H1 (cell line): ENCODE data around the gene KRTAP9-6. TPM values are rescaled to one million over a fixed set of nuclear protein-coding genes. Genes with fewer than 3 reads are reported as not detected.
"Not testable (repeated sequence)": the region's sequence is repeated elsewhere in the genome, so short reads cannot be mapped to it uniquely, and the experiment has no call there.

Experiments used
- CTCF ChIA-PET: fragments of 300-600 bp; sonication (Branson Sonifier 250); formaldehyde crosslinking; loops from one replicate; lab custom pipeline; 2021; ENCODE audit not compliant: partially characterized antibody; lab: Charles Lee
- POLR2A ChIA-PET: fragments of 300-600 bp; sonication (Branson Sonifier 250); formaldehyde crosslinking; loops from one replicate; lab custom pipeline; 2021; ENCODE audit warnings: inconsistent platforms; ENCODE audit not compliant: partially characterized antibody; lab: Charles Lee
- DNase-seq, 2 experiments: peaks; one replicate each; pipeline versions ENCODE4 v3.0.0 to v3.0.0-alpha.2; 2010 to 2022; ENCODE audit warnings: low spot score in 2 of 2, low read depth in 1 of 2, mixed read lengths in 1 of 2
- FAIRE-seq: peaks from 2 replicates; lab custom pipeline; 2011; peaks lifted over from hg19 to GRCh38; lab: Jason Lieb, UNC
- H2AFZ ChIP-seq: 2 replicates; pipeline ENCODE4 v1.8.1; 2012; ENCODE audit warnings: low read length, inconsistent platforms
- H2AK5ac ChIP-seq: 2 replicates; pipeline ENCODE4 v1.6.1; 2013; ENCODE audit warnings: low read depth, low read length
- H2BK120ac ChIP-seq: replicated peaks from 2 replicates; pipeline ENCODE3; 2013; ENCODE audit warnings: low read depth, low read length, inconsistent platforms
- H2BK12ac ChIP-seq: 2 replicates; pipeline ENCODE4 v1.6.1; 2013; ENCODE audit warnings: low read depth, low read length
- H2BK15ac ChIP-seq: 2 replicates; pipeline ENCODE4 v1.6.1; 2013; ENCODE audit warnings: low read length
- H2BK20ac ChIP-seq: 2 replicates; pipeline ENCODE4 v1.6.1; 2013; ENCODE audit warnings: low read length
- H2BK5ac ChIP-seq: 2 replicates; pipeline ENCODE4 v1.6.1; 2013; ENCODE audit warnings: low read depth, low read length
- H3K14ac ChIP-seq: 2 replicates; pipeline ENCODE4 v1.6.1; 2013; ENCODE audit warnings: inconsistent platforms; ENCODE audit not compliant: insufficient read length
- H3K18ac ChIP-seq: 2 replicates; pipeline ENCODE4 v1.6.1; 2013; ENCODE audit warnings: low read length; ENCODE audit errors: extremely low read depth
- H3K23ac ChIP-seq: 2 replicates; pipeline ENCODE4 v1.6.1; 2013; ENCODE audit warnings: inconsistent platforms; ENCODE audit not compliant: insufficient read length
- H3K23me2 ChIP-seq: 2 replicates; pipeline ENCODE4 v1.6.1; 2013; ENCODE audit warnings: low read depth, low read length
- H3K27ac ChIP-seq: 2 replicates; pipeline ENCODE4 v1.6.1; 2011; ENCODE audit warnings: low read depth, low read length, inconsistent platforms
- H3K27me3 ChIP-seq, 4 experiments: replicated peaks in 1 of 4; 1 replicate in 1 of 4; 2 replicates in 3 of 4; pipeline versions ENCODE4 v1.6.1 to v1.8.1; 2011 to 2013; ENCODE audit warnings: low read length in 3 of 4, mild to moderate bottlenecking in 3 of 4, inconsistent platforms in 2 of 4, mixed read lengths in 2 of 4, moderate library complexity in 1 of 4; ENCODE audit not compliant: control insufficient read depth in 3 of 4, insufficient read depth in 3 of 4; ENCODE audit errors: extremely low read depth in 1 of 4
- H3K36me3 ChIP-seq, 4 experiments: 2 replicates each; pipeline versions ENCODE4 v1.6.1 to v1.8.1; 2011 to 2013; ENCODE audit warnings: mild to moderate bottlenecking in 4 of 4, low read length in 3 of 4, moderate library complexity in 2 of 4, control low read depth in 1 of 4, inconsistent platforms in 1 of 4; ENCODE audit not compliant: insufficient read depth in 4 of 4, control insufficient read depth in 2 of 4
- H3K4ac ChIP-seq: replicated peaks from 2 replicates; pipeline ENCODE3; 2013; ENCODE audit warnings: low read length, low read depth, mixed read lengths, inconsistent platforms; ENCODE audit not compliant: insufficient read length
- H3K4me1 ChIP-seq, 4 experiments: replicated peaks in 1 of 4; 1 replicate in 1 of 4; 2 replicates in 3 of 4; pipeline versions ENCODE4 v1.6.1 to v1.8.1; 2011 to 2013; ENCODE audit warnings: low read length in 3 of 4, inconsistent platforms in 2 of 4, mixed read lengths in 1 of 4; ENCODE audit not compliant: insufficient read depth in 4 of 4, control insufficient read depth in 3 of 4
- H3K4me2 ChIP-seq, 2 experiments: 2 replicates each; pipeline versions ENCODE4 v1.6.1 to v1.8.1; 2011 to 2013; ENCODE audit warnings: low read depth in 2 of 2, low read length in 2 of 2, control low read depth in 1 of 2, inconsistent platforms in 1 of 2, mild to moderate bottlenecking in 1 of 2; ENCODE audit not compliant: insufficient read depth in 1 of 2
- H3K4me3 ChIP-seq, 4 experiments: fragments of 200-600, 300-600 bp in 1 of 4; sonication (generic), shearing (Covaris generic), sonication (Bioruptor Twin) in 1 of 4; 2 replicates each; pipeline versions ENCODE4 v1.5.1 to v1.8.1; 2011 to 2016; ENCODE audit warnings: low read length in 4 of 4, low read depth in 3 of 4, control low read depth in 2 of 4, inconsistent platforms in 2 of 4, mild to moderate bottlenecking in 2 of 4, mixed read lengths in 1 of 4, moderate library complexity in 1 of 4; ENCODE audit not compliant: insufficient read depth in 2 of 4; ENCODE audit errors: extremely low read depth in 1 of 4
- H3K56ac ChIP-seq: replicated peaks from 2 replicates; pipeline ENCODE3; 2013; ENCODE audit warnings: low read depth, mild to moderate bottlenecking, mixed read lengths, low read length, inconsistent platforms; ENCODE audit not compliant: insufficient read length
- H3K79me1 ChIP-seq: 2 replicates; pipeline ENCODE4 v1.6.1; 2013; ENCODE audit warnings: low read depth, low read length, control low read depth
- H3K79me2 ChIP-seq, 2 experiments: 2 replicates each; pipeline versions ENCODE4 v1.6.1 to v1.8.1; 2012 to 2013; ENCODE audit warnings: low read length in 2 of 2, mild to moderate bottlenecking in 2 of 2, inconsistent platforms in 1 of 2; ENCODE audit not compliant: insufficient read depth in 2 of 2, control insufficient read depth in 1 of 2
- H3K9ac ChIP-seq, 4 experiments: replicated peaks in 1 of 4; 1 replicate in 1 of 4; 2 replicates in 3 of 4; pipeline versions ENCODE4 v1.6.1 to v1.8.1; 2011 to 2013; ENCODE audit warnings: low read depth in 3 of 4, low read length in 3 of 4, control low read depth in 2 of 4, mild to moderate bottlenecking in 2 of 4, moderate library complexity in 2 of 4, inconsistent platforms in 1 of 4; ENCODE audit errors: extremely low read depth in 1 of 4
- H3K9me3 ChIP-seq, 2 experiments: 2 replicates each; pipeline versions ENCODE4 v1.6.1 to v1.8.1; 2012 to 2013; ENCODE audit warnings: mild to moderate bottlenecking in 2 of 2, moderate library complexity in 2 of 2, control low read depth in 1 of 2, inconsistent platforms in 1 of 2, low read depth in 1 of 2, low read length in 1 of 2, mixed read lengths in 1 of 2; ENCODE audit not compliant: insufficient read depth in 2 of 2
- H4K20me1 ChIP-seq, 2 experiments: replicated peaks in 1 of 2; 2 replicates each; pipeline versions ENCODE3 to v1.8.1; 2011 to 2013; ENCODE audit warnings: inconsistent platforms in 2 of 2, low read length in 2 of 2, mild to moderate bottlenecking in 1 of 2; ENCODE audit not compliant: insufficient read depth in 2 of 2, control insufficient read depth in 1 of 2
- H4K5ac ChIP-seq: 2 replicates; pipeline ENCODE4 v1.6.1; 2013; ENCODE audit warnings: low read length, low read depth, mixed read lengths, inconsistent platforms; ENCODE audit not compliant: insufficient read length
- H4K8ac ChIP-seq: 2 replicates; pipeline ENCODE4 v1.8.0; 2013; ENCODE audit warnings: mild to moderate bottlenecking, moderate library complexity, low read length, inconsistent platforms; ENCODE audit not compliant: insufficient read depth; ENCODE audit errors: extremely low read depth
- H4K91ac ChIP-seq: replicated peaks from 2 replicates; pipeline ENCODE3; 2013; ENCODE audit warnings: low read length, mixed read lengths, inconsistent platforms; ENCODE audit not compliant: insufficient read length
- WGBS, 2 experiments: shearing (Covaris generic) in 1 of 2; methylation state at CpG; one replicate each; pipeline versions ENCODE4 v1.1.6 to v1.1.7; 2013 to 2015; ENCODE audit warnings: low lambda C conversion rate in 2 of 2, mixed read lengths in 2 of 2, inconsistent platforms in 1 of 2, low coverage in 1 of 2, missing lambda C conversion rate in 1 of 2; ENCODE audit not compliant: insufficient replicate concordance in 2 of 2, insufficient coverage in 1 of 2, insufficient read length in 1 of 2; ENCODE audit errors: extremely low coverage in 1 of 2, missing lambda C conversion rate in 1 of 2; 5-methylcytosine and 5-hydroxymethylcytosine counted together
- polyA plus RNA-seq, 7 experiments: library from polyadenylated mRNA; depleted of rRNA in 3 of 7; stranded (reverse) in 5 of 7; unstranded in 2 of 7; fragments of >200 nt in 5 of 7; fragments of 200-250 nt in 2 of 7; gene quantifications; 1 replicate in 5 of 7; 2 replicates in 1 of 7; 4 replicates in 1 of 7; pipeline versions ENCODE4 v1.2.1 to v1.2.3, GENCODE V29; 2011 to 2013; ENCODE audit warnings: missing spikeins in 2 of 7, mixed read lengths in 2 of 7
- total RNA-seq: library from RNA; stranded (reverse); fragmentation: NEBNext Ultra II Directional; extraction: Animal tissue kit (Norgen Biotek cat#: 25700); gene quantifications from 2 replicates; pipeline ENCODE4 v1.2.1, GENCODE V29; 2021

KRTAP9-6 gene
- total and polyA plus RNA-seq, 2 of the 8 experiments (the other 6 are each of a cell fraction or from before 2014, with no cell fraction given), result not detected

DNA sequence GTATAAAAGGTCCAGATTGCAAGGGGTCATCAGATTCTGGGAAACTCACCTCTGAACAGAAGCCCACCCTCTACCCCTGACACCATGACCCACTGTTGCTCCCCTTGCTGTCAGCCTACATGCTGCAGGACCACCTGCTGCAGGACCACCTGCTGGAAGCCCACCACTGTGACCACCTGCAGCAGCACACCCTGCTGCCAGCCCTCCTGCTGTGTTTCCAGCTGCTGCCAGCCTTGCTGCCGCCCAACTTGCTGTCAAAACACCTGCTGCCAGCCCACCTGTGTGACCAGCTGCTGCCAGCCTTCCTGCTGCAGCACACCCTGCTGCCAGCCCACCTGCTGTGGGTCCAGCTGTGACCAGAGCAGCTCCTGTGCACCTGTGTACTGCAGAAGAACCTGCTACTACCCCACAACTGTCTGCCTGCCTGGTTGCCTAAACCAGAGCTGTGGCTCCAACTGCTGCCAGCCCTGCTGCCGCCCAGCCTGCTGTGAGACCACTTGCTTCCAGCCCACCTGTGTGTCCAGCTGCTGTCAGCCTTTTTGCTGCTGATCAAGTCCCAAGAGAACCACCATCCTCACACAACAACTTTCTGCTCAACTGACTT, 15.4 kb upstream of the KRTAP9-6 start, which contains the start of gene KRTAP9-4:
Gene KRTAP9-4, plus strand, starts transcription at position 51 of the 604 bp plus-strand sequence. Its CDS starts 34 bp downstream, at position 85.
- H3K79me1 ChIP-seq, POLR2A ChIA-PET, H2BK20ac ChIP-seq, H4K5ac ChIP-seq, H3K14ac ChIP-seq, H2BK5ac ChIP-seq, H3K23ac ChIP-seq, H2AK5ac ChIP-seq, DNase-seq, H3K4me1 ChIP-seq, H3K9me3 ChIP-seq, H4K20me1 ChIP-seq, H2BK12ac ChIP-seq, H3K79me2 ChIP-seq, H3K4me3 ChIP-seq, H4K91ac ChIP-seq, H3K56ac ChIP-seq, H3K27ac ChIP-seq, H2BK120ac ChIP-seq, FAIRE-seq, H3K4ac ChIP-seq, H2AFZ ChIP-seq, H2BK15ac ChIP-seq, H3K36me3 ChIP-seq, H3K18ac ChIP-seq, H4K8ac ChIP-seq, H3K9ac ChIP-seq, H3K23me2 ChIP-seq, H3K27me3 ChIP-seq, H3K4me2 ChIP-seq: not testable (repeated sequence)
- CTCF ChIA-PET, result interaction anchor here (0.8 to 1.1 kb wide), 3 partner anchors 74 to 413 kb away, joined by 3 read pairs; no protein-coding TSS in a partner anchor
- 100% methylated on average over 1 of the region's 2 CpGs; no CpG with 5 or more reads in 1 of the 2 experiments for WGBS, 2 experiments
